ENCODE data around the gene ADAMTS6. TPM values are rescaled to one million over a fixed set of nuclear protein-coding genes. Genes with fewer than 3 reads are reported as not detected.
"Not testable (repeated sequence)": the region's sequence is repeated elsewhere in the genome, so short reads cannot be mapped to it uniquely, and the experiment has no call there.

The ADAMTS6 gene
- total RNA-seq, 3 donors from 2014 or later (not counting 1 experiment from before 2014, with no cell fraction given) = 0.47 to 1.4 (median 1.1) TPM

DNA sequence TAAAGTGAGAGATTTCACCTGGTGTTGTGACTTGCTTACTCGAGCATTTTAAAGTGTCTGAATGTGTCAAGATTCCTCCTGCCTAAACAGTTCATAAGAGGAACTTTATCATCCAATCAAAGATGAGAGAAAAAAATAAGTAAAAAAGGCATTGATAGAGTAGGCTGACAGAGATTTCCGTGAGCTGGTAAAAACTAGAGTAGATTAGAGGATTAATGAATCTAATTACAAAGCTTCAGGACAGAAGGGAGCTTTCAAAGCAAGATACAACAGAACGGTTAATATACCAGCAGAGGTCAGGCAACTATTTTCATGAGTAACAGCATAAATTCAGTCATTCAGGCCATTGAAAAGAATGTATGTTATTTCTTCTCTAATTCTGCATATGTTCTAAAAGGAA is 91.5 kb downstream of the ADAMTS6 start:
- H3K9me3 ChIP-seq (ENCODE audit: control insufficient read depth, insufficient read depth, low read length) = no peaks in the 10 kb centered on the region
- ATAC-seq (no peak), DNase-seq (no peak)
- no peak overlapping the region for H3K4me3 Mint-ChIP-seq
- intact Hi-C loops (cut with micrococcal nuclease) = no loop called here
- no peak overlapping the region for H3K27ac ChIP-seq (ENCODE audit: low read length)
- H3K9me3 Mint-ChIP-seq = no peaks in the 10 kb centered on the region
- H3K4me1 Mint-ChIP-seq = no peaks in the 10 kb centered on the region
- H3K36me3 Mint-ChIP-seq = no peaks in the 10 kb centered on the region
- no peaks in the 10 kb centered on the region for H3K36me3 ChIP-seq (ENCODE audit: control insufficient read depth, insufficient read depth, low read length)
- no peaks in the 10 kb centered on the region for H3K4me1 ChIP-seq (ENCODE audit: control insufficient read depth, insufficient read depth, low read length)
- no peak overlapping the region for H3K27ac Mint-ChIP-seq
- H3K27me3 Mint-ChIP-seq (ENCODE audit: low read depth in 2 of 2) = no peaks in the 10 kb centered on the region
- TF ChIP-seq, protein P1, sequence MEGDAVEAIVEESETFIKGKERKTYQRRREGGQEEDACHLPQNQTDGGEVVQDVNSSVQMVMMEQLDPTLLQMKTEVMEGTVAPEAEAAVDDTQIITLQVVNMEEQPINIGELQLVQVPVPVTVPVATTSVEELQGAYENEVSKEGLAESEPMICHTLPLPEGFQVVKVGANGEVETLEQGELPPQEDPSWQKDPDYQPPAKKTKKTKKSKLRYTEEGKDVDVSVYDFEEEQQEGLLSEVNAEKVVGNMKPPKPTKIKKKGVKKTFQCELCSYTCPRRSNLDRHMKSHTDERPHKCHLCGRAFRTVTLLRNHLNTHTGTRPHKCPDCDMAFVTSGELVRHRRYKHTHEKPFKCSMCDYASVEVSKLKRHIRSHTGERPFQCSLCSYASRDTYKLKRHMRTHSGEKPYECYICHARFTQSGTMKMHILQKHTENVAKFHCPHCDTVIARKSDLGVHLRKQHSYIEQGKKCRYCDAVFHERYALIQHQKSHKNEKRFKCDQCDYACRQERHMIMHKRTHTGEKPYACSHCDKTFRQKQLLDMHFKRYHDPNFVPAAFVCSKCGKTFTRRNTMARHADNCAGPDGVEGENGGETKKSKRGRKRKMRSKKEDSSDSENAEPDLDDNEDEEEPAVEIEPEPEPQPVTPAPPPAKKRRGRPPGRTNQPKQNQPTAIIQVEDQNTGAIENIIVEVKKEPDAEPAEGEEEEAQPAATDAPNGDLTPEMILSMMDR (IDR thresholded peaks at IDR 0.05) = no peak
- no peaks in the 10 kb centered on the region for H3K27me3 ChIP-seq (ENCODE audit: control insufficient read depth, insufficient read depth, low read length)
- WGBS (ENCODE audit: insufficient coverage) = 73% methylated on average over 3 of the region's 3 CpGs
- no peak overlapping the region for H3K4me3 ChIP-seq (ENCODE audit: low read length)

DNA sequence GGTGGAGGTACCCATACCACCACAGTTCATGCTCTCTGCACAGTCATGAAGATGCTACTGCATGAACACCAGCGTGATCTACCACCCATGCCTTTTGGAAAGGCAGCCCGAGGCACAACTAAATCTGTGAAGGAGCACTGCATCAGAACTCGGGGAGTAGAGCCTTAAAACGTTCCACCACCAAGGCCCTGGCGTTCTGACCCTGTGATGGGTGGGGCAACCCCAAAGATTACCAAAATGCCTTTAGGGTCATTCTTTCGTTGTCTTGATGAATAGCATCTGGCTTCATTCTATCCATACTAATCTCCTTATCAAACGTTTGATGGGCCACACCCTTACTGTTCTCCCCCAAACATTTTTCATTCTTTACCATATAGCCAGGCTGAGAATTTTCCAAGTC is 97.9 kb downstream of the ADAMTS6 start:
- Histone ChIP-seq H3K4me3 (ENCODE audit: low read length) (no peak overlapping the region), H3K27me3 (ENCODE audit: control insufficient read depth, insufficient read depth, low read length) (no peaks in the 10 kb centered on the region), H3K36me3 (ENCODE audit: control insufficient read depth, insufficient read depth, low read length) (no peaks in the 10 kb centered on the region), H3K4me1 (ENCODE audit: control insufficient read depth, insufficient read depth, low read length) (no peaks in the 10 kb centered on the region), H3K27ac (ENCODE audit: low read length) (no peak overlapping the region), H3K9me3 (ENCODE audit: control insufficient read depth, insufficient read depth, low read length) (no peaks in the 10 kb centered on the region)
- Mint-ChIP-seq H3K4me3 (no peak overlapping the region), H3K4me1 (no peaks in the 10 kb centered on the region), H3K27ac (no peak overlapping the region), H3K27me3 (ENCODE audit: low read depth in 2 of 2) (peaks cover 0 to 3% of the 10 kb centered on the region in 2 donors), H3K36me3 (no peaks in the 10 kb centered on the region), H3K9me3 (no peaks in the 10 kb centered on the region)
- no peak for ATAC-seq
- intact Hi-C loops (cut with micrococcal nuclease) = no loop called here
- TF ChIP-seq, protein P1 (IDR thresholded peaks at IDR 0.05) = no peak
- DNase-seq = no peak
- WGBS (ENCODE audit: insufficient coverage) = 91% methylated on average over 7 of the region's 7 CpGs

DNA sequence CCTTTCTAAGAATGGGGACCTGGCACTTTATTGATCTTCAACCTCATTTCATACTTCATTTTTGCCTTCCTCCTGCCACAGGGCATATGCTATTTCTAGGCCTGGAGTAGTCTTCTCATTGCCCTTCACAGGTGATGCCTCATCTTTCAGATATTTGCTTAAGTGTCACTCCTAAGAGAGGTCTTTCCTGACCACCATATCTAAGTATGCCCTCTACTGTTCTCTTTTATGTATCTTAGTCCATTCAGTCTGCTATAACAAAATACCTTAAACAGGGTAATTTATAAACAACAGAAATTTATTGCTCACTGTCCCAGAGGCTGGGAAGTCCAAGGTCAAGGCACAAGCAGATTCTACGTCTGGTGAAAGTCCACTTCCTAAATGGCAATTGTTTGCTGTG is 99.1 kb downstream of the ADAMTS6 start:
- TF ChIP-seq, protein P1 (IDR thresholded peaks at IDR 0.05) = no peak
- H3K4me3 ChIP-seq (ENCODE audit: low read length) = no peak overlapping the region
- no peak overlapping the region for H3K27ac ChIP-seq (ENCODE audit: low read length)
- H3K27me3 ChIP-seq (ENCODE audit: control insufficient read depth, insufficient read depth, low read length) = no peaks in the 10 kb centered on the region
- DNase-seq = no peak
- no peaks in the 10 kb centered on the region for H3K9me3 ChIP-seq (ENCODE audit: control insufficient read depth, insufficient read depth, low read length)
- Mint-ChIP-seq H3K4me3 (no peak overlapping the region), H3K9me3 (no peaks in the 10 kb centered on the region), H3K27ac (no peak overlapping the region), H3K36me3 (no peaks in the 10 kb centered on the region), H3K4me1 (no peaks in the 10 kb centered on the region), H3K27me3 (ENCODE audit: low read depth in 2 of 2) (peaks cover 0 to 3% of the 10 kb centered on the region in 2 donors)
- no peaks in the 10 kb centered on the region for H3K36me3 ChIP-seq (ENCODE audit: control insufficient read depth, insufficient read depth, low read length)
- no peaks in the 10 kb centered on the region for H3K4me1 ChIP-seq (ENCODE audit: control insufficient read depth, insufficient read depth, low read length)
- intact Hi-C loops (cut with micrococcal nuclease) = no loop called here
- WGBS (ENCODE audit: insufficient coverage) = 83% methylated on average over 1 of the region's 1 CpG
- no peak for ATAC-seq

DNA sequence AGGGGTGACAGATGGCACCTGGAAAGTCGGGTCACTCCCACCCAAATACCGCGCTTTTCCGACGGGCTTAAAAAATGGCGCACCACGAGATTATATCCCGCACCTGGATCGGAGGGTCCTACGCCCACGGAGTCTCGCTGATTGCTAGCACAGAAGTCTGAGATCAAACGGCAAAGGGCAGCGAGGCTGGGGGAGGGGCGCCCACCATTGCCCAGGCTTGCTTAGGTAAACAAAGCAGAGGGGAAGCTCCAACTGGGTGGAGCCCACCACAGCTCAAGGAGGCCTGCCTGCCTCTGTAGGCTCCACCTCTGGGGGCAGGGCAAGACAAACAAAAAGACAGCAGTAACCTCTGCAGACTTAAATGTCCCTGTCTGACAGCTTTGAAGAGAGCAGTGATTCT is 111.2 kb downstream of the ADAMTS6 start:
- H3K27ac Mint-ChIP-seq; intact Hi-C loops (cut with micrococcal nuclease): not testable (repeated sequence)

More for the DNA sequence above, 111.2 kb downstream of the ADAMTS6 start:
- not testable (repeated sequence) for H3K27ac ChIP-seq (ENCODE audit: low read length); H3K4me3 ChIP-seq (ENCODE audit: low read length); H3K4me1 ChIP-seq (ENCODE audit: control insufficient read depth, insufficient read depth, low read length); H3K4me3 Mint-ChIP-seq; H3K9me3 ChIP-seq (ENCODE audit: control insufficient read depth, insufficient read depth, low read length); H3K27me3 Mint-ChIP-seq (ENCODE audit: low read depth in 2 of 2); DNase-seq; H3K4me1 Mint-ChIP-seq; H3K36me3 ChIP-seq (ENCODE audit: control insufficient read depth, insufficient read depth, low read length); ATAC-seq; H3K36me3 Mint-ChIP-seq; H3K9me3 Mint-ChIP-seq; H3K27me3 ChIP-seq (ENCODE audit: control insufficient read depth, insufficient read depth, low read length)
- WGBS (ENCODE audit: insufficient coverage) = 96% methylated on average over 15 of the region's 15 CpGs
